PC-3 (cell line): Measurements from ENCODE around the gene MPPED1. TPM values are rescaled to one million over a fixed set of nuclear protein-coding genes. Genes with fewer than 3 reads are reported as not detected.

Experiments
- ATAC-seq: fragments of 200-7000 bp; cut with Tn5 transposase; 2 replicates; pipeline ENCODE4 v1.9.1; 2020; ENCODE audit warnings: mild to moderate bottlenecking, moderate library complexity
- BruUV-seq: library from RNA; stranded (reverse); fragments of 400-500 nt; replicated peaks from 2 replicates; lab custom pipeline; 2021; lab: Mats Ljungman, UMichigan
- CTCF ChIA-PET: fragments of 300-600 bp; sonication (Branson Sonifier 250); formaldehyde crosslinking; loops from one replicate; lab custom pipeline; 2022; ENCODE audit warnings: antibody characterized with exemption; lab: Charles Lee
- POLR2A ChIA-PET: fragments of 300-600 bp; sonication (Branson Sonifier 250); formaldehyde crosslinking; loops from one replicate; lab custom pipeline; 2022; ENCODE audit warnings: antibody characterized with exemption; ENCODE audit not compliant: unreplicated experiment; lab: Charles Lee
- DNase-seq: peaks from one replicate; pipeline ENCODE4 v3.0.0-alpha.2; 2015
- H2AFZ ChIP-seq: fragments of 300-600 bp; sonication (generic); 2 replicates; pipeline ENCODE4 v1.6.0; 2016; ENCODE audit warnings: antibody characterized with exemption, low read length
- H3F3A ChIP-seq: fragments of 300-600 bp; sonication (generic); one replicate; pipeline ENCODE4 v1.6.0; 2017; ENCODE audit warnings: antibody characterized with exemption, low read length, control low read depth, mild to moderate bottlenecking; ENCODE audit not compliant: unreplicated experiment
- H3K27ac ChIP-seq: fragments of 300-600 bp; sonication (generic); 2 replicates; pipeline ENCODE4 v1.5.1; 2016; ENCODE audit warnings: mild to moderate bottlenecking, low read length
- H3K27me3 ChIP-seq: fragments of 300-600 bp; sonication (generic); 2 replicates; pipeline ENCODE4 v1.6.1; 2016; ENCODE audit warnings: low read length, mixed read lengths
- H3K36me3 ChIP-seq: fragments of 300-600 bp; sonication (generic); 2 replicates; pipeline ENCODE4 v1.6.1; 2016; ENCODE audit warnings: low read depth, mixed run types, low read length, mixed read lengths
- H3K4me1 ChIP-seq: fragments of 300-600 bp; sonication (generic); 2 replicates; pipeline ENCODE4 v1.5.1; 2016; ENCODE audit warnings: low read length; ENCODE audit not compliant: insufficient read depth
- H3K4me2 ChIP-seq: fragments of 300-600 bp; sonication (generic); 2 replicates; pipeline ENCODE4 v1.6.0; 2016; ENCODE audit warnings: low read length
- H3K4me3 ChIP-seq: fragments of 300-600 bp; sonication (generic); 2 replicates; pipeline ENCODE4 v1.5.1; 2016; ENCODE audit warnings: mild to moderate bottlenecking, low read length, mixed read lengths
- H3K79me2 ChIP-seq: fragments of 300-600 bp; sonication (generic); 2 replicates; pipeline ENCODE4 v1.6.1; 2017; ENCODE audit warnings: low read length, mixed read lengths
- H3K9ac ChIP-seq: fragments of 300-600 bp; sonication (generic); 2 replicates; pipeline ENCODE4 v1.6.0; 2016; ENCODE audit warnings: mild to moderate bottlenecking, low read length
- H3K9me2 ChIP-seq: fragments of 300-600 bp; sonication (generic); replicated peaks from 2 replicates; pipeline ENCODE4 v1.6.1; 2016; ENCODE audit warnings: mixed run types, low read length, mixed read lengths
- H3K9me3 ChIP-seq: fragments of 300-600 bp; sonication (generic); 2 replicates; pipeline ENCODE4 v1.6.1; 2016; ENCODE audit warnings: low read length, mixed read lengths
- H4K20me1 ChIP-seq: fragments of 300-600 bp; sonication (generic); 2 replicates; pipeline ENCODE4 v1.6.1; 2016; ENCODE audit warnings: low read length, mixed read lengths
- CTCF ChIP-seq: fragments of 300-600 bp; sonication (generic); conservative IDR thresholded peaks from 2 replicates; pipeline ENCODE4 v1.5.1; 2017; ENCODE audit warnings: antibody characterized with exemption, low read depth, mild to moderate bottlenecking, low read length
- EZH2 ChIP-seq: fragments of 300-600 bp; sonication (generic); IDR thresholded peaks from one replicate; pipeline ENCODE4 v1.6.1; 2017; ENCODE audit warnings: antibody characterized with exemption, mild to moderate bottlenecking, low read length; ENCODE audit not compliant: unreplicated experiment
- EZH2phosphoT487 ChIP-seq: fragments of 300-600 bp; sonication (generic); IDR thresholded peaks from 2 replicates; pipeline ENCODE4 v1.6.1; 2018; ENCODE audit warnings: mild to moderate bottlenecking, antibody characterized with exemption, low read length, borderline replicate concordance
- intact Hi-C: fragments of 100-400 bp; cut with micrococcal nuclease; formaldehyde crosslinking; loops from 2 replicates; pipeline ENCODE4 v1.9.0; 2023
- total RNA-seq: library from RNA; depleted of rRNA; stranded (reverse); fragments of >200 nt; gene quantifications from 2 replicates; pipeline ENCODE4 v1.2.3, GENCODE V29; 2014

MPPED1 gene
- total RNA-seq, 1 experiment from 2014 or later, result not detected

- Histone ChIP-seq H3K79me2 (no peaks in the 10 kb centered on the region), H3K27me3 (0 out of 2 replicates have a peak, but pooled peaks cover 4% of the 10 kb centered on the region), H3K9ac (no peak overlapping the region), H2AFZ (no peak overlapping the region), H4K20me1 (no peaks in the 10 kb centered on the region), H3K9me2 (no peaks in the 10 kb centered on the region), H3K4me2 (no peak overlapping the region), H3K9me3 (no peaks in the 10 kb centered on the region), H3K4me3 (no peak overlapping the region), H3F3A (no peaks in the 10 kb centered on the region), H3K27ac (no peak overlapping the region), H3K36me3 (no peaks in the 10 kb centered on the region), H3K4me1 (no peaks in the 10 kb centered on the region)
- POLR2A ChIA-PET, result interaction anchor here (0.6 kb wide), 1 partner anchor 10 kb away, joined by 4 read pairs; no protein-coding TSS in a partner anchor
- no peak for TF ChIP-seq CTCF
- TF ChIP-seq EZH2phosphoT487, result no peak
- no peak for TF ChIP-seq EZH2
- DNase-seq, result no peak
- CTCF ChIA-PET, result no interaction called here
- no TSS peak for BruUV-seq
- ATAC-seq, result no peak
- intact Hi-C loops, result no loop called here
These were observed 117.0 kb downstream of the MPPED1 start for GRCh38 chr22:43528601-43529360.

GRCh38 chr22:43529461-43529860, 117.6 kb downstream of the MPPED1 start:
- Histone ChIP-seq H3K4me2 (no peak overlapping the region), H3K27me3 (peaks cover 6% of the 10 kb centered on the region; the same call in 1 of the 2 replicates), H2AFZ (no peak overlapping the region), H3K4me3 (no peak overlapping the region), H3F3A (no peaks in the 10 kb centered on the region), H3K27ac (no peak overlapping the region), H3K9me3 (no peaks in the 10 kb centered on the region), H3K9ac (no peak overlapping the region), H3K79me2 (no peaks in the 10 kb centered on the region), H3K4me1 (no peaks in the 10 kb centered on the region), H4K20me1 (no peaks in the 10 kb centered on the region), H3K9me2 (no peaks in the 10 kb centered on the region), H3K36me3 (no peaks in the 10 kb centered on the region)
- intact Hi-C loops, result no loop called here
- CTCF ChIA-PET, result no interaction called here
- no peak for ATAC-seq
- no peak for DNase-seq
- POLR2A ChIA-PET, result interaction anchor here (0.6 kb wide), 1 partner anchor 10 kb away, joined by 4 read pairs; no protein-coding TSS in a partner anchor
- no TSS peak for BruUV-seq
- TF ChIP-seq EZH2, result no peak
- no peak for TF ChIP-seq CTCF
- TF ChIP-seq EZH2phosphoT487, result no peak

- ChIA-PET CTCF (no interaction called here), POLR2A (no interaction called here)
- TF ChIP-seq EZH2, result no peak
- no peak for TF ChIP-seq CTCF
- no peak for TF ChIP-seq EZH2phosphoT487
- Histone ChIP-seq H3K27ac (no peak overlapping the region), H3K9ac (no peak overlapping the region), H3K4me3 (no peak overlapping the region), H4K20me1 (no peaks in the 10 kb centered on the region), H3K79me2 (no peaks in the 10 kb centered on the region), H3K36me3 (no peaks in the 10 kb centered on the region), H3K4me2 (no peak overlapping the region), H2AFZ (no peak overlapping the region), H3K27me3 (peaks cover 7% of the 10 kb centered on the region; the same call in 1 of the 2 replicates), H3K9me3 (no peaks in the 10 kb centered on the region), H3K9me2 (no peaks in the 10 kb centered on the region), H3F3A (no peaks in the 10 kb centered on the region), H3K4me1 (no peaks in the 10 kb centered on the region)
- no TSS peak for BruUV-seq
- DNase-seq (peak; percentile 2), ATAC-seq (no peak)
- intact Hi-C loops, result no loop called here
These were observed 118.1 kb downstream of the MPPED1 start for GRCh38 chr22:43529934-43530333.
